Measurements from ENCODE around the gene PLA2R1. TPM values are rescaled to one million over a fixed set of nuclear protein-coding genes. Genes with fewer than 3 reads are reported as not detected.
A peak's percentile ranks its signal among the peaks of the same experiment; 100 is the strongest.
"Not testable (repeated sequence)": the region's sequence is repeated elsewhere in the genome, so short reads cannot be mapped to it uniquely, and the experiment has no call there.

The PLA2R1 gene
- total and polyA plus RNA-seq, 7 donors = 0.17 to 0.97 (median 0.26) TPM

DNA sequence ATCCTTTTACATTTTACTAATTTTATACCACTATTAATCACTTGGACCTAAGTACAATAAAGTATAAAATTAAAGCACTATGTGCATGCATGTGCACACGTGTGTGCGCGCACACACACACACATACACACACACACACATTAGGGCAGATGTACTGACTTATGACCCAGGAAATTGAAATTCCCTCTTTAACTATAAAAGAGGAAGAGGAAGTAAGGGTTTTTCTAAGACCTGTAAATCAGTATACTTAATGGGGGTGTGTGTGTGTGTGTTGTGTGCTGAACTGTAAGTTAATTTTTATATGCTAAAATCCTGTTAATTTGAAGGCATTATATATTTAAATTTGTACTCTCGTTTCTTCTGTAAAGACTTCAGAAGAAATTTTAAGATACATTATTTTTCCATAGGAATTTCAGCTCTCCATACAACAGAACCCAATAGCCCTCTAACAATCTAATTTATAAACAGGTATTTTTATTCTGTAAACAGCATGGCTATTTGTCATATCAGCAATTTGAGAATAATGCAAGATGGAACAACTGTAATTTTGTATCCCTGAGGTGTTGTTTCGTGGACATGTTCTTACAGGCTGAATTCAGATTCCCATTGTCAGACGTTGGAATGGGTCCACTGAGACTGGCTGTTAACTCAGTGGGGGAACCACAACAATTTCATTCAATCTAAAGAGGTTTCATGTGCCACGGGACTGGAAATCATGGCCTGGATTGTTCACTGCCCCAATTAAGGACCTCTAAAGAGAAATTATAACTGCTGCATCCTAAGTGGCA lies 90.9 kb downstream of the PLA2R1 start:
- no peak for TF ChIP-seq CTCF (IDR thresholded peaks at IDR 0.05)
- no peak overlapping the region for H3K27ac ChIP-seq
- no peaks in the 10 kb centered on the region for H3K36me3 ChIP-seq (ENCODE audit: insufficient read depth in 1 of 2, low read depth in 1 of 2)
- H3K9me3 ChIP-seq = no peaks in the 10 kb centered on the region
- intact Hi-C loops (cut with DNase I) = no loop called here
- DNase-seq = no peak
- no peaks in the 10 kb centered on the region for H3K27me3 ChIP-seq (ENCODE audit: insufficient read depth in 3 of 3, low read length in 2 of 3)
- no peak for ATAC-seq
- WGBS, 3 donors = 74 to 83% (median 82%) methylated on average over 7 of the region's 7 CpGs
- H3K4me3 ChIP-seq = no peak overlapping the region
- no peaks in the 10 kb centered on the region for H3K4me1 ChIP-seq

DNA sequence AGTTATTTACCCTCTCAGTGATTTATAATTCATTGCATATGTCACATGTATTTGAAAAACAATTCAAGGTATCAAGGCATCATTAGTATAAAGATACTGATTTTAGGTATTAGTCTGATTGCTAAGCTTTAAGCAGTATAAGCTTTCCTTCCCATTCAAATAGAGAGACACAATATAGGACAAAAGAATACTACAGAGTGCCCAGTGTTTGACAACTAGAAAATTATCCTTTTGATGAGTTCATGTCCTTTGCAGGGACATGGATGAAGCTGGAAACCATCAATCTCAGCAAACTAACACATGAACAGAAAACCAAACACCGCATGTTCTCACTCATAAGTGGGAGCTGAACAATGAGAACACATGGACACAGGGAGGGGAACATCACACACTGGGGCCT lies 91.9 kb downstream of the PLA2R1 start:
- H3K9me3 ChIP-seq; intact Hi-C loops (cut with DNase I); DNase-seq; ATAC-seq; H3K4me3 ChIP-seq; H3K4me1 ChIP-seq; H3K27me3 ChIP-seq (ENCODE audit: insufficient read depth in 3 of 3, low read length in 2 of 3); H3K27ac ChIP-seq; H3K36me3 ChIP-seq (ENCODE audit: insufficient read depth in 1 of 2, low read depth in 1 of 2): not testable (repeated sequence)
- 90 to 100% (median 100%) methylated on average over 1 of the region's 1 CpG for WGBS, 3 donors

DNA sequence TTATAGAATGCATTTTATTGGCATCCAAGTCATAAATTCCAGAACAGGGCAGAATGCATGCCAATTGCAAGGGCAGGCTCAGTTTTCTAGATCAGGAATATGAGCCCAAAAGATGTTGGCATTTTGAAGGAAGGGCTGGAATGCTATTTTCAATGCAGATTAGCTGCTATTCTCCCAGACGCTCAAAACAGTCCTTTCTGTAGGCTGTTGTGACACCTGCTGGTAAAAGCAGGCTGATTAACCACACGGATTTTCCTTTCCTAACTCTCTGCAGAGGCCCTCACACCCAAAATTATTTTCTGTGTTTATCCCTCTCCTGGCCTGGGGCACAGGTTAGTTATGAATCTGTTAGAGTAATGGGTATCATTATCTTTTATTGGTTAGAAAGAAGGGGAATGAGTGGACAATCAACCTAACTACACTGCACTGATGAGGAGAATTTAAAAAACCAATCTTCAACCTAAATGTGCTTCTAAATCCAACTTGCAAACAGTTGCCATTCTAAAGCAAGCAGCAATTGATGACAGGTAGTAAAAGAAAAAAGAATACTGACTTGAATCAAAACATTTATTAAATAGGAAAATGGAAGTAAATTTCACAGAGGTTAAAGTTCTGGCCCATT lies 94.0 kb downstream of the PLA2R1 start:
- no peaks in the 10 kb centered on the region for H3K36me3 ChIP-seq (ENCODE audit: insufficient read depth in 1 of 2, low read depth in 1 of 2)
- H3K27ac ChIP-seq = no peak overlapping the region
- H3K4me3 ChIP-seq = no peak overlapping the region
- no peaks in the 10 kb centered on the region for H3K4me1 ChIP-seq
- 7 to 8% (median 7%) methylated on average over 2 of the region's 2 CpGs for WGBS, 3 donors
- DNase-seq (no peak), ATAC-seq (no peak)
- intact Hi-C loops (cut with DNase I) = no loop called here
- peak; percentile 37 for TF ChIP-seq CTCF (IDR thresholded peaks at IDR 0.05)
- H3K27me3 ChIP-seq (ENCODE audit: insufficient read depth in 3 of 3, low read length in 2 of 3) = no peaks in the 10 kb centered on the region
- no peaks in the 10 kb centered on the region for H3K9me3 ChIP-seq

DNA sequence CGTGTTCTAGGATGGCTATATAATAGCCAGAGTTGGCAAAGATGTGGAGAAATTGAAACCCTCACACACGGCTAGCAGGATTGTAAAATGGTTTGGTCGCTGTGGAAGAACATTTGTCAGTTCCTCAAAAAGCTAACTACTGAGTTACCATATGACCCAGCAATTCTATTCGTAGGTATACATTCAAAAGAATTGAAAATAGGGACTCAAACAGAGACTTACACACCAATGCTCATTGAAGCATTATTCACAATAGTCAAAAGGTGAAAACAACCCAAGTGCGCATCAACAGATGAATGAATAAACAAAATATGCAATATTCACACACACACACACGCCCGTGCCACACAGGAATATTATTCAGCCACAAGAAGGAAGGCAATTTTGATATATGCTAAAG lies 98.7 kb downstream of the PLA2R1 start:
- no peak for TF ChIP-seq CTCF (IDR thresholded peaks at IDR 0.05)
- H3K27me3 ChIP-seq (ENCODE audit: insufficient read depth in 3 of 3, low read length in 2 of 3) = no peaks in the 10 kb centered on the region
- intact Hi-C loops (cut with DNase I) = no loop called here
- ATAC-seq (no peak), DNase-seq (no peak)
- no peak overlapping the region for H3K4me3 ChIP-seq
- H3K9me3 ChIP-seq = no peaks in the 10 kb centered on the region
- H3K36me3 ChIP-seq (ENCODE audit: insufficient read depth in 1 of 2, low read depth in 1 of 2) = no peaks in the 10 kb centered on the region
- WGBS, 3 donors = 85 to 90% (median 86%) methylated on average over 7 of the region's 7 CpGs
- no peak overlapping the region for H3K27ac ChIP-seq
- H3K4me1 ChIP-seq = no peaks in the 10 kb centered on the region

GRCh38 chr2:159962513-159962912 lies 99.9 kb downstream of the PLA2R1 start:
- H3K9me3 ChIP-seq; H3K4me3 ChIP-seq; ATAC-seq; DNase-seq; H3K27ac ChIP-seq; intact Hi-C loops (cut with DNase I); H3K27me3 ChIP-seq (ENCODE audit: insufficient read depth in 3 of 3, low read length in 2 of 3); H3K36me3 ChIP-seq (ENCODE audit: insufficient read depth in 1 of 2, low read depth in 1 of 2); H3K4me1 ChIP-seq: not testable (repeated sequence)
